HepG2 (cell line): ENCODE measurements around the gene PHLPP2. TPM values are rescaled to one million over a fixed set of nuclear protein-coding genes. Genes with fewer than 3 reads are reported as not detected.
A peak's percentile ranks its signal among the peaks of the same experiment; 100 is the strongest.

Experiments used
- AGO1 ChIP-seq: fragments of 200-400 bp; formaldehyde crosslinking; IDR thresholded peaks from 2 replicates; pipeline ENCODE4 v1.6.1; 2017; ENCODE audit warnings: mild to moderate bottlenecking, low read depth, low read length, moderate library complexity; ENCODE audit not compliant: poor library complexity, severe bottlenecking
- ETV5 ChIP-seq: IDR thresholded peaks from 2 replicates; pipeline ENCODE4 v1.6.1; 2018; ENCODE audit warnings: missing biosample characterization, missing genetic modification reagents, inconsistent platforms, borderline replicate concordance
- FOXK1 ChIP-seq: sonication (generic); formaldehyde crosslinking; IDR thresholded peaks from 2 replicates; pipeline ENCODE4 v1.4.0; 2020; ENCODE audit warnings: low read depth, missing genetic modification reagents, borderline replicate concordance
- JUNB ChIP-seq: sonication (generic); formaldehyde crosslinking; IDR thresholded peaks from 2 replicates; pipeline ENCODE4 v1.8.0; 2022; ENCODE audit warnings: missing genetic modification reagents, mild to moderate bottlenecking, borderline replicate concordance
- RERE ChIP-seq: IDR thresholded peaks from 2 replicates; pipeline ENCODE4 v1.6.1; 2016; ENCODE audit warnings: low read depth, missing genetic modification reagents, missing compliant biosample characterization
- RXRA ChIP-seq: sonication (generic); formaldehyde crosslinking; IDR thresholded peaks from 2 replicates; pipeline ENCODE4 v1.5.1; 2020; ENCODE audit warnings: missing genetic modification reagents
- SALL1 ChIP-seq: sonication (generic); formaldehyde crosslinking; IDR thresholded peaks from 2 replicates; pipeline ENCODE4 v1.8.0; 2022; ENCODE audit warnings: mild to moderate bottlenecking, missing genetic modification reagents
- SMAD3 ChIP-seq: sonication (generic); formaldehyde crosslinking; IDR thresholded peaks from 2 replicates; pipeline ENCODE4 v1.4.0; 2020; ENCODE audit warnings: missing genetic modification reagents
- SRY ChIP-seq: sonication (generic); formaldehyde crosslinking; IDR thresholded peaks from 2 replicates; pipeline ENCODE4 v1.8.0; 2022; ENCODE audit warnings: mild to moderate bottlenecking, missing genetic modification reagents
- TOE1 ChIP-seq: sonication (generic); formaldehyde crosslinking; IDR thresholded peaks from 2 replicates; pipeline ENCODE4 v1.4.0; 2020; ENCODE audit warnings: mild to moderate bottlenecking, missing genetic modification reagents
- ZFX ChIP-seq: sonication (generic); formaldehyde crosslinking; IDR thresholded peaks from 2 replicates; pipeline ENCODE4 v1.4.0; 2020; ENCODE audit warnings: mild to moderate bottlenecking, low read depth, missing genetic modification reagents, moderate library complexity
- ZNF274 ChIP-seq: sonication (generic); formaldehyde crosslinking; IDR thresholded peaks from 2 replicates; pipeline ENCODE4 v1.5.1; 2020; ENCODE audit warnings: mild to moderate bottlenecking, missing genetic modification reagents
- ZNF318 ChIP-seq: sonication (generic); formaldehyde crosslinking; IDR thresholded peaks from 2 replicates; pipeline ENCODE4 v1.4.0; 2020; ENCODE audit warnings: mild to moderate bottlenecking, missing genetic modification reagents
- polyA plus RNA-seq, 8 experiments: library from polyadenylated mRNA; depleted of rRNA in 3 of 8; stranded (reverse) in 7 of 8; unstranded in 1 of 8; fragments of >200 nt; fragmentation: Illumina TruSeq in 4 of 8; extraction: Trizol in 4 of 8; gene quantifications; 2 replicates each; pipeline versions ENCODE4 v1.2.1 to v1.2.3, GENCODE V29; 2011 to 2016; ENCODE audit warnings: low read depth in 4 of 8, missing spikeins in 1 of 8, mixed read lengths in 1 of 8; ENCODE audit not compliant: insufficient read depth in 1 of 8
- total RNA-seq, 5 experiments: library from RNA; depleted of rRNA; stranded (reverse); fragments of >200 nt; fragmentation: Illumina TruSeq; extraction: Trizol; gene quantifications; 2 replicates each; pipeline ENCODE4 v1.2.3, GENCODE V29; 2016; ENCODE audit warnings: low read depth in 1 of 5

Gene PHLPP2
- total and polyA plus RNA-seq, 2 of the 13 experiments (the other 11 are each of a cell fraction or from before 2014, with no cell fraction given), result 8.9 TPM

- no peak for TF ChIP-seq ZNF318
- TF ChIP-seq TOE1 (CRISPR knock-in tag), result no peak
- TF ChIP-seq JUNB (CRISPR knock-in tag), result no peak
- no peak for TF ChIP-seq SRY (CRISPR knock-in tag)
- peak; percentile 72 for TF ChIP-seq SALL1 (CRISPR knock-in tag)
- no peak for TF ChIP-seq FOXK1
- TF ChIP-seq ZFX (CRISPR knock-in tag), result peak; percentile 52
- TF ChIP-seq ETV5 (CRISPR knock-in tag), result peak; percentile 47; the same call in 1 of the 2 replicates
- no peak for TF ChIP-seq ZNF274
- no peak for TF ChIP-seq AGO1
- TF ChIP-seq SMAD3, result no peak
- no peak for TF ChIP-seq RXRA (CRISPR knock-in tag)
- no peak for TF ChIP-seq RERE (CRISPR knock-in tag)
These were observed 123.7 kb downstream of the PHLPP2 start (continued) for GRCh38 chr16:71600822-71601221.
